HG03196 (cell line): Measurements from ENCODE around the gene ANK2.
A peak's percentile ranks its signal among the peaks of the same experiment; 100 is the strongest.

Experiments
- ATAC-seq: cut with Tn5 transposase; IDR thresholded peaks from one replicate; pipeline ENCODE4 v1.9.1; 2021; ENCODE audit not compliant: unreplicated experiment

Gene ANK2

GRCh38 chr4:113330200-113330599 lies 280.7 kb downstream of the ANK2 start:
- ATAC-seq, result no peak

- ATAC-seq, result no peak
These were observed 282.4 kb downstream of the ANK2 start for GRCh38 chr4:113331811-113332210.

GRCh38 chr4:113332701-113333100 lies 283.2 kb downstream of the ANK2 start:
- no peak for ATAC-seq

- ATAC-seq, result no peak
These were observed 286.3 kb downstream of the ANK2 start for GRCh38 chr4:113335746-113336145.

- ATAC-seq, result no peak
These were observed 287.1 kb downstream of the ANK2 start for GRCh38 chr4:113336556-113336955.

GRCh38 chr4:113339430-113339813 lies 290.0 kb downstream of the ANK2 start:
- no peak for ATAC-seq

GRCh38 chr4:113344100-113344499 lies 294.6 kb downstream of the ANK2 start:
- ATAC-seq, result no peak

- ATAC-seq, result no peak
These were observed 297.8 kb downstream of the ANK2 start for GRCh38 chr4:113347245-113347644.

- peak; percentile 69 for ATAC-seq
These were observed 300.0 kb downstream of the ANK2 start for GRCh38 chr4:113349430-113349829.

GRCh38 chr4:113350576-113350975 lies 301.1 kb downstream of the ANK2 start:
- ATAC-seq, result no peak

GRCh38 chr4:113355550-113356371 lies 306.3 kb downstream of the ANK2 start:
- ATAC-seq, result peak; percentile 99

- ATAC-seq, result no peak
These were observed 307.0 kb downstream of the ANK2 start for GRCh38 chr4:113356453-113356852.

GRCh38 chr4:113358784-113359183 lies 309.3 kb downstream of the ANK2 start:
- ATAC-seq, result no peak

- ATAC-seq, result no peak
These were observed 315.9 kb downstream of the ANK2 start for GRCh38 chr4:113365377-113365776.

- no peak for ATAC-seq
These were observed 318.6 kb downstream of the ANK2 start for GRCh38 chr4:113368056-113368455.

GRCh38 chr4:113371111-113371510 lies 321.7 kb downstream of the ANK2 start:
- ATAC-seq, result no peak

GRCh38 chr4:113375964-113376666 lies 326.7 kb downstream of the ANK2 start:
- no peak for ATAC-seq

GRCh38 chr4:113378836-113379235 lies 329.4 kb downstream of the ANK2 start:
- no peak for ATAC-seq

- ATAC-seq, result no peak
These were observed 333.3 kb downstream of the ANK2 start for GRCh38 chr4:113382704-113383103.

- no peak for ATAC-seq
These were observed 333.8 kb downstream of the ANK2 start for GRCh38 chr4:113383111-113383785.

GRCh38 chr4:113384600-113384999 lies 335.1 kb downstream of the ANK2 start:
- ATAC-seq, result no peak
